Measurements from ENCODE around the gene MTUS2.

The MTUS2 gene

DNA sequence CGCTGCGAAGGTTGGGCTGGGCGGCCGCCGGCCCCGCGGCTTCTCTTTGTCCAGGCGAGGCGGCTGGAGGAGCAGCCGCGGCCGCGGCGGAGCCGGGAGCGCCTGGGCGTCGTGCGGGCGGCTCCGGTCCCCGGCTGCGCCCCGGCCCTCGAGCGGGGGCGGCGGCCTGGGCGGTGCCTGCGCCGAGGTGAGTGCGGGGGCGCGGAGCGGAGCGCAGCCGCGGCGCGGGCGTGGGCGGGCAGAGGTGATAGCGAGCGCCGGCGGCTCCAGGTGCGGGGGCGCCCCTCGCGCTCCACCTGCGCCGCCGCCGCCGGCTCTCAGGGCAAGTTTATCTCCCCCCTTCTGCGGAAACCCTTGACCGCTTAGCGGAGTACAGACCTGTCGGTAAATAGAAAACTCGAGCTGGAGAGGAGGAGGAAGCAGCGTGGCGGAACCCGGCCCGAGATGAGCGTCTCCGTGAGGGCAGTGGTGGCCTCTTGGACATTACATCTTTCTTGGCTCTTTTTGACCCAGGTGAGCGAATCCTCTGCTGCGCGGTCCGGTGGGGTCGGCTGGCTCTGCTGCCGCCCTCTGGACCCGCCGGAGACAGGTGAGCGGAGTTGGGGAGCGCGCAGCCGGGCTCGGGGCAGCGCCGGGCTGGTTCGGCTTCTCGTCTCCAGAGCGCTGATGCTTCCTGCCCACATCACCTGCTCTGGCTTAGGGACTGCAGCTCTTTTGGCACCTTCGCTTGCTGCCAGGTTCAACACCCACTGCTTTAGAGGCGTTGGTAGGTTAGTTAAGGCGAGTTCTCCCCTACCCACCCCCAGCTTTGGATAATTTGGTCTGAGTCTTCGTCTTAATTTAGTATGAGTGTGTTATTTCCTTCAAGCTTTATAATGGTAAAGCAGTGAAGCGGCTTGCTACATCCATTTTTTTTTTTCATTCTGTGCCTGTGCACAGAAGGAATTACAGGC lies at the start of gene MTUS2:
MTUS2 (plus strand) TSS at position 241 of the 953 bp plus-strand sequence.
- no peak for DNase-seq

DNA sequence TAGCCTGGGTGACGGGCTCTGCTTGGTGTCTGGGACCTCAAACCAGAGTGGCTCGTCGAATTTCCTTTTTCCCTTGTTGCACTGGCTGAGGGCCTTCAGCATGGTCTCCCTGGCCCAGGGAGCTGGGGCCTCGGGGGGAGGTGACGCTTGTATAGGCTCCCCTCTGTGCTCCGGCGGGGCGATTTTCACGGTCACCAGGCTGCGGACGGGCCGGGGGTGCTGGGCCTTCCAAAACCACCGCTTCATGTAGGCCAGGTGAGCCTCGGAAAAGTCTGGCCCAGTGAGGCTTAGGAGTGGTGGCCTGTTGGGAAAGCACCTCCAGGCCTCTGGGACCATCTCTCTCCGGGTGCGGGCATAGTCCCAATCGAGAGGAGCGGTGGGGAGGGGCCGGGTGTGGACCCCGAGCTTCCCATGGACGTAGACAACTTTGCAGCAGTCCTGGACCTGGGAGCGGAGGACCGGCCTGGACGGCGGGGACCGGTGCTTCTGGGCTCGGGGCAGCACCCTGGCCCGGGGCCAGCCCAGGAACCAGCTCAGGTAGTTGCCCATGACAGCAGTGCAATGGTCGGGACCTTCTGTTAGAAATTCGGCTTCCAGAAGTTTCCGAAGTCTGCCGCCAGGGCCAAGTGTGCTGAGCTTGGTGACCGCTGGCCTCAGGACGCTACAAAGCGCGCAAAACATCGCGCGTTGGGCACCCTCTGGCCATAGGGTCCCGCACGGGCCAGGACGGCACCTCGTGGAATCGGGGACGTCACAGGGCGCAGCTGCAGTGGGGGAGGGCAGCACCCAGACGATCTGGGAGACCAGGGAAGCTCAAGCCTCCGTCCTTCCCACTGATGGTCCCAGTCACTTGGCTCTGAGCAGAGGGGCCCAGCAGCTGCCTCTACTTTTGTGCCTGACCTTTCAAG lies 41.6 kb upstream of the MTUS2 start:
- DNase-seq: no peak

DNA sequence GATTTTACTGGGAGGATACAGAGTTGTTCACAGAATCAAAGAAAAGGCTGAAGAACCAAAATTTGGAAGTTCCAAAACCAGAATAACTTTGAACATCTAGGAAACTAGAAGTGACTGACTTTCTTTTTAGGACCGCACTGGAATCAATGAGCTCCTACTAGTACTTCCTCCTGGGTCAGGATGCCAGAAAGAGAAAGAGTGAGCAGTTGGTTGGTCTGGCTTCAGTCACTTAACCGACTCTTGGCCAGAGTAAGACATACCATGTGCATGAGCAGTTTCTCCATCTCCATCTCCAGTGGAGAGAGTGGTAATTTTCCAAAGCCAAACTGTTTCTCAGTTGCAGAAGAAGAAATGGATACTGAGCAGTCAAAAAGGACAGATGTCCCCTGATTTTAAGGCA lies 27.1 kb upstream of the MTUS2 start:
- peak; percentile 11 for DNase-seq

DNA sequence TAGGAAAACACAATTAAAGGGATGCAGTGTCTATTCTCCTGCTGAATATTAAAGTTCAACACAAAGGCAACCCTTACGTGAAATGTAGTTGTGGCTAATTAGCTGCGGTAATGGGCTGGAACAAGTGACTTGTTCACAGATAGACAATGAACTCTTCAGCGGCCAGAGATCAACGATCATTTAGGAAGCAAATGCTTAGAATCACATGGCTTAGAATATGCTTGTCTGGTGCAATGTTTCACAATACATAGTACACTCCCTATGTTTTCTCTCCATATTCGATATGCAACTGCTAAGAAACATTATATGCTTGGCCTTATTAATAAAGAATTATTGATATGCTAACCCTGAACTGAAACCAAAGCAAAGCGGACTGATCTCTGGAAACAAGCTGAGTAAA lies 25.7 kb upstream of the MTUS2 start:
- DNase-seq: no peak

DNA sequence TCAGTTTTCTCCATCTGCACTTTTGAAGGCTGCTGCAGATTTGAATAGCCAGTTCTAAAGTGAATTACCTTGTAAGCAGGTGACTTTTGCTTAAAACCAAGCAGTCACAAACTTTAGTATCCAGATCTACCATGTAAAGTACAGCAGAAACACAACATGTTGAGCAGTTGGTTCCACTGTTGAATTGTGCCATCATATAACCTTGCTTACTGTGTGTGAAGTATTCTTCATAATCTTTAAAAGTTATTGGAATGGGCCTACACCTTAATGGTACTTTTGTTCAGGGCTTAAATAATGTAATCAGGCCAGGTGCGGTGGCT lies 23.2 kb upstream of the MTUS2 start:
- no peak for DNase-seq

DNA sequence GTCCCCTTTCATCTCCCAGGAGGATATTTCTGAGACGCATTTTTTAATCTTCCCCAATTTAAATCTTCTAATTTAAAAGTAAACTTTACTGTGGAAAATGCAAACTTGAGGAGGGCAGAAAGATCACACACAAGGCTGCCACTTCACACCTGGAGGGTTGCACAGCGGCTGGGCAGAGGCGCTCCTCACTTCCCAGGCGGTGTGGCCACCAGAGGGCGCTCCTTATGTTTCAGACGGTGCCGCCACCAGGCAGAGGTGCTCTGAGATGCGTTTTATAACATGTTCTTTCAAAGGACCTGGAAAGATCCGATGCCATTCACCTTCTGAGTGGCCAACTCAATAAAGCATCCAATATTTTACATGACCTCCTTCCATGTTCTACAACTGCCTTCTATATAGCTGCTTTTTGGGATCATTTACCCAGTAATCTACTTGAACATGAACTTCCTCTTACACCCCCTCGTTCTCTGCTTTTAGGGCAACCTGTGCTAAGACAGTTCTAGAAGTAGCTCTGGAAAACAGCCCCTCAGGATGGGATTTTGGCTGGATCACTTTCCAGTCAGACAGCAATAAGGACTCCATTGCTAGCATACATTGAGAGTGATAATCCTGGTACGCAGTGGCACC lies 14.8 kb upstream of the MTUS2 start:
- DNase-seq: no peak

DNA sequence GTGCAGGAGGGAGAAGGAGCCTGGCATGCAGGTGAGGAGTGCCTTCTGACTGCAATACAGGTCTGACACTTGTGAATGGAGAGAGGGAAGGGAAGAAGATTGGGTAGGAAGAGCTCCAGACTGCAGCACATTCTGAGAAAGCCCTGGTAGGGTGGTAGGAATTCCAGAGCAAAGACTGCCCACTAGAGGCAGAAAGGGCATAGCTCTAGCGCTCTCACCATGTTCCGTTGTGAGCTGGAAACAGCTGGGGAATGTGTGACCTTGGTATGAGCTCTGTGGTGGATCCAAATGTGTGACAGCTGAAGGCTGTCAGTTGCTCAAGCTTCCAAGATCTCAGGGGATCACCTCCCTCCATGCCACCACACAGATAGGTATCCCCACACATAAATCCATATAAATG lies 2.9 kb upstream of the MTUS2 start:
- no peak for DNase-seq

DNA sequence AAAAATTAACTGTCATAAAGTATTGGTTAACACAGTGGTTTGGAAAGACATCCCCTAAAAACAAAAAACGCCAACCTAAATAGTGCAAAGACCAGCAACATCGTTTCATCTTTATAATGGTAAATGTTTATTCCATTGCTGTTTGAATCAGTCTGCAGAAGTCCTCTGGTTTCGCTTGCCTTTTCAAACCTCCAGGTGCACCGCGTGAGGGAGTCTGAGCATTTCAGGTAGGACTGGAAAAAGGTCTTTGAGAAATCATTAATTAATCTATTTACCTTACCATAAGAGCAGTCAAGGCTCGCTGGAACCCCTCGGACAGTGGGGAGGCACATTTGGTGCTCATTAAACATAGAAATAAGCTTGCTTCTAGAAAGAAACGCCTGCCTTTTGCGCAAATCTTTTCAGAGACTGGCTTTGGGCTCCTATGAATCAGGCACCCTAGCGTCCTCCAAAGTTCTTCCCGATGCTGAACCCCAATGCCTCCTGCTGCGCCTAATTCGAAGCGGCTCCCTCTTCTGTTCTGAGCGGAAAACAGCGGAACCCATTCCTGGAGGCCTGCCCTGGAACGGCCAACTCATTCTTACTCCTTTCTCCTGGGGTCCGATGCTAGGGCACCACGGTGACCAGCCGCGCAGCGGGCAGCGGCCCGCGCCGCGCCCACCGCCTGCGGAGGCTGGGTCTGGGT lies 951 bp upstream of the MTUS2 start:
- DNase-seq: no peak

DNA sequence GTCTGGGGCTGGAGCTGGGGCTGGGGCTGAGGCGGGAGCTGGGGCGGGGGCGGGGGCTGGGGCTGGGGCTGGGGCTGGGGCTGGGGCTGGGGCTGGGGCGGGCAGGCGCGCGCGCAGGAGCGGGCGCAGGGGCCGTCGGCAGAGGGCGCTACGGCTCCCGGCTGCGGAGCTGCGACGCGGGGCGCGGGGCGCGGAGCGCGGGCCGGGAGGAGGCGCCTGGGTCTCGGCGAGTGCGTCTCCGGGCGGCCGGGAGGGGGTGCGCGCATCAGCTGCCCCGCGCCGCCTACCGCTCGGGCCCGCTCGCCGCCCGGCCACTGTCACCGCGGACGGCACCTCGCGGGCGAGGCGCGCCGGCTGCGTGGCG lies 422 bp upstream of the MTUS2 start:
- DNase-seq: peak; percentile 38

DNA sequence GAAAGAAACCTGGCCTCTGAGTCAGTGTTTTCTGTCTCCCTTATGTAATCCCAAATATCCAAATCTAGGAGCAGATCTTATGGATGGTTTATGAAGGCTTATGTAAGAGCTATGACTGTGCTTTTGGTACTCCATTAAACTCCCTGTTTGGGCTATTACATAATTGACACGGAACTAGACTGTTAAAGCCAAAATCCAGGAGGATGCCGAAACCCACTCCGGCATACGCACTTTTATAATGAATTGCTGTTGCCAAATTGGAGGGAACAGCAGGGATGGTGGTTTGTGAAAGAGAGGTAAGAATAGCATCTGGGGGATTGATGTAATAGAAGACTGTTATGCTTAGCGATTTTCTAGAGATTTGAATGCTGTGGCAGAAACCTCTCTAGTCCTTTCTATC lies 2.0 kb downstream of the MTUS2 start:
- no peak for DNase-seq

DNA sequence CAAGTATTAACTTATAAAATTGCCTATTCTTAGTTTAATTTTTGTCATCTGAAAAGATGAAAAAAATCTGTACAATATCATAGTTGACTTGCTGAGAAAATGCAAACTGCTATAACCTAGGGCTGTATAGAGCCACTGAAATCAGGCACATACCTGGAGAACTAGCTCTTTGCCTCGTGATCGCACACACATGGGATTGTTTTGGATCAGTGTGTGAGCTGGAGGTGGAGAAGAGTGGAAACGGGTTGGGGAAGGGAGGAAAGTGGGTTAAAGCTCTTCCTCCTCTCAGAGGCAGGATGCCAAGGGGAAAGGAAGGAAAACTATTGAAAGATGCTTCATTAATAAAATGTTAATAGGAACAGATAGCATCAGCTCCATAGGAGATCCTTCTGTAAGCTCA lies 2.7 kb downstream of the MTUS2 start:
- no peak for DNase-seq

DNA sequence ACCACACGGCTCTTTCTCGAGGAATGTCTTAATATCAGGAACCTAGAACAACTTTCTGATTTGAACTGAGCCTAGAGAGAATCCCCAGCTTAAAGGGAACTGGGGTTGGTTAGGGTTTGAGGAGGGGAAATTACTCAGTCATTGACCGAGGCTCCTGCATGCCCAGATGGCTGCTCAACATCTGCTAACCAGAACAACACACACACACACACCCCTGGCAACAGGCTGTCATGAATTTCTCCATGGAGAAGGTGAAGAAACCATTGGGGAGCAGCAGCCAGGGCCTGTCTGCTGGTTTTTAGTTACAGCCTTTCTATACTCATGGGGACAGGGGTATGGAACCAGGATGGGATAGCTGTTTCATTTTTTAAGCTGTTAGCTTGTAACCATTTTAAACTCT lies 5.2 kb downstream of the MTUS2 start:
- no peak for DNase-seq

DNA sequence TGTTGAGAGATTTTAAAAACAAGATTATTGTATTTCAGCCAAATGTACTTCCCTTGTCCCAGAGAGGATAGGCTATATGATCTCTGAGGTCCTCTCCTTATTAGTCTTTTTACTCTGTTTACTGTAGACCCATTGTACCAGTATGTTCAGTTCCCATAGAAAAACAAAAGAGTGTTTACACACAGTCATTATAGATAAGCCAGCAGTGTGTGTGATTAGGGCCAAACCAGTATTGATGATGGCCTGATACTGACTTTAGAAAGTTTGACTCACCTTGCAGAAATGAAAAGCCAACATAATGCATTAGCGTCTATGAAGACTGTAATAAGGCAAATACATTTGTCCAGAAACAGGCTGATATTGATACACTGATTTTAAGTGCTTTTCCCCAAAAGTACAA lies 6.2 kb downstream of the MTUS2 start:
- DNase-seq: no peak

DNA sequence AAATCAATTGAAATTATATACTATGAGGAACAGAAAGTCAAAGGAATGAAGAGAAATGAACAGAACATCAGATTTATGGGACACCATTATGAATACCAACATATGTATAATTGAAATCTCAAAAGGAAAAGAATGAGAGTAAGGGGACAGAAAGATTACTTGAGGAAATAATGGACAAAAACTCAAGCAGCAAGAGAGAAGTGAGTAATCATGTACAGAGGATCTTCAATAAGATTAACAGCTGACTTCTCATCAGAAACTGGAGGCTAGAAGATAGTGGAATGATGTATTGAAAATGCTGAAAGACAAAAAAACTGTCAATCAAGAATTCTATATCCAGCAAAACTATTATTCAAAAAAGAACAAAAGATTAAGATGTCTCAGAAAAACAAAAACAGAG lies 10.4 kb downstream of the MTUS2 start:
- no peak for DNase-seq

DNA sequence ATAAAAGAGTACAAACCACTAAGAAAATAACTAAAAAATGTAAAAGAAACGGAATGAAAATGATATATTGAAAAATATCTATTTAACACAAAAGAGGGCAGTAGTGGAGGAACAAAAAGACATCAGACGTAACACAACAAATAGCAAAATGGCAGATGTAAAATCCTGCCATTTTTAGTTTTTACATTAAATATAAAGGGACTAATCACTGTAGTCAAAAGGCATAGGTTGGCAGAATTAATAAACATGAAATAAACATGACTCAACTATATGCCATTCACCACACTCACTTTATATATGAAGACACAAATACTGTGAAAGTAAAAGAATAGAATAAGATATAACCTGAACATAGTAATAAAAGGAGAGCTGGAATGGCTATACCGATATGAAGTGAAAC lies 11.0 kb downstream of the MTUS2 start:
- no peak for DNase-seq

DNA sequence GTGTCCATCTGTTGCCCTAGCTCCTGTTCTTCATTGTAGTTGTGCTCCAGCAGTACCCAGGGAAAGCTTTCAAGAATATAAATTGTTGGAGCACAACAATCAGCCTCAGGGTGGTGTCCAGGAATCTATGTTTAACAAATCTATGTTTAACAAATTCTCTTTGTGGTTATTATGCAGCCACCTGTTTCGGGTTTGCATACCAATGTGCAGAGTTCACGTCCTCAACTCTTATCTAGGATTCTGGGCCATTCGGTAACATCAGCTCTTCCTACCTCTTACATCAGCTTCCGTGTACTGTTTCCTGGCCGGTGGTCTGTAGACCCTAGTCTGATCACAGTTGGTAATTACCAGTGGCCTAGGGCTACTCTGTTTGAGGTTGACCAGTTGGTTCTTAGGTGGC lies 17.0 kb downstream of the MTUS2 start:
- no peak for DNase-seq

DNA sequence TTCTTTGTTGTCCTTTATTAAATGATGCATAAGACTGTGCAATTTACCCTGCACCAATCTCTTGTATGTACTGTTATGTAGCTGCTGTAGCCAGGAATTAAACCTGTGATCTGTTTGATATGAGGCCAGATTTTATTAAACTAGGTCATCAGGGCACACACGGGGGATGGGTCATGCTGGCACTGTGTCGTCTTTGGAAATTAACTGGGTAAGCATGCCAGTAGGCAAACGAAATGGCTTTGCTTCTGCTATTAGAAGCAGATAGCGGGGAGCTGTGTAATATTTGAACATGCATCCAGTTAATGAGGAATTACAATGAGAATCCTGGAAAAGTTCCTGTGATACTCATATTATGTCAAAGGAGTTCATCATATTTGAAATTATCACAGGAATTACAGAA lies 23.5 kb downstream of the MTUS2 start:
- DNase-seq: no peak

DNA sequence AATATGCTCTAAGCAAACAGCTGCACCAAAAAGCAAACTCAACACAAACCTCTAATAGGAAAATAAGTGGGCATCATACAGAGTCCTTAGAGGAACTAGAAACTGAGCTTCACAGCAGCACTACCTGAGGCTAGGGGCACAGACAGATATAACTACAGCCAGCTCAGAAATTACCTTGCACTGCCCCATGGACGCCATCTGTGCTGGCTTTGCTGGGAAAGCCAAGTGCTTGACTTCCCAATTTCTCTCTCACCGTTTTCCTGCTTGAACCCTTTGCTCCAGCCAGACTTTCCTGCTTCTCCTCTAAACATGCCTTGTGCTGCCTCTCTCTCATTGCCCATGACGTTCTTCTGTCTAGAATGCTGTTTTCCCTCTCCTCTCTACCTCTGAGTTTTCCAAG lies 29.3 kb downstream of the MTUS2 start:
- no peak for DNase-seq

DNA sequence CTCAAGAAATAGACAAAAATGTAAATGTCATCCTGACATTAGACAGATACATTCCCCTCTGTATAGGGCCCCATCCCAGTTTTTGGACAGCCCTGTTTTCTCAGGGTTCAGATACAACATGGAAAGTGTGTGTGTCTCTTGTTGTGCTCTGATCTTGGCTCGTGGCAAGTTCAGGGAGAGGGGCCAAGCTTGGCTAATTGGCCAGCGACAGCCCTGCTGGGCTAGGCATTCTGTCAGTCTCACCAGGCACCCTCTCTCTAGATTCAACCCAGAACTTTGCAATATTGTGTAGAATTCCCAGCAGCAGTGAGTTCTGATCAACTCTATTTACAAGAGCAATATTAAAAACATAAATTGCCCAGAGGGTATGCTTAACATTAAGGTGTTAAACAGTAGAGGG lies 30.1 kb downstream of the MTUS2 start:
- DNase-seq: no peak

DNA sequence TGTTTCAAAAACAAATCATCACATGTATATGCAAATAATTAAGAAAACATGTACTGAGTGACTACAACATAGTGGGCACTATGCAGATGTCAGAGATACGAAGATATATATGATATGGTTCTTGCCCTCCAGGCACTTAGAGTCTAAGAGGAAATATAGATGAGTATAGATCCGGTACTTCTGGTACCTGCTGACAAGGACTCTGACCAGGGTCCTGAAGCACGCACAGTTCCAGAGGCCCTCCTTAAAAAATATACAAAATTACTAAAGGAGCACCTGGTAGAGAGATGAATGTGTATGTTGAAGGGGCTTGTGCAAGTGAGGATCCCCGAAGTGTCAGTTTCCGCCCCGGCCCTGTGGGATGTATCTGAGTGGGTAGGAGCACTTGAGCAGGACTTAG lies 31.3 kb downstream of the MTUS2 start:
- DNase-seq: no peak

DNA sequence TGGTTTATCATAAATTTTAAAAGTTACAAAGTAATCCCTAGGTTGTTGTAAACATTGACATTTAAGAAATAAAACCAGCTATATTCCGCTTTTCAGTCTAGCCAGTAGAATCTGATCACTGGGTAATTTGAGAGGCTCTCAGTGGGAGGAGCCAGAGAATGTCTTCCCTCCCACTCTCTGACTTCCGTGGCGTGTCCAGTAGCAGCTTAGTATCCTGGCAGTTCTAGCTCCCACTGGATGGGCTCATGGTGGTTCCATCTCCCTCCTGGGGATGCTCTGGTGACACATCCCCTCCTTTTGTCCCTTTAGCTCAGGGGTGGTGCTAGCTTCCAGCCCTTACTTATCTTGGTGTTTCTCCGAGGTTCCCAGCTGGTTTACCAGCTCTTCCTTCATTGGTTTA lies 34.5 kb downstream of the MTUS2 start:
- no peak for DNase-seq

DNA sequence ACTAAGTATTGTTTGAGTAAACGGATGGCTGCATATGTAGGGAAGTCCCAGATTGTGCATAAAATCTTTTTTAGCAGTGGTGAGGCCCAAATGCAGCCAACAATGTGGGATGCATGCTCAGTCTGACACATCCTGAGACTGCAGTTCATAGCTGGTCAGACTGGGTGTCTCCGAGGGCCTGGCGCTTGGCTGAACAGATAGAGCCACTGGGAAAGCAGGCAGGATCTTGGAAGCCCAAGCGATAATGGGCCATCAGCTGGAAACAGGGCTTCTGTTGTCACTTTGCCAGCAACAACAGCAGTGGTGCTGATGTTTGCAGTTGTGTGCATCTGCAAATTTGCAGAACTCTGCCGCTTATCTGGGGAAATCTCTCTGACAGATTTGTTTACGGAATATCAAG lies 36.1 kb downstream of the MTUS2 start:
- DNase-seq: no peak

DNA sequence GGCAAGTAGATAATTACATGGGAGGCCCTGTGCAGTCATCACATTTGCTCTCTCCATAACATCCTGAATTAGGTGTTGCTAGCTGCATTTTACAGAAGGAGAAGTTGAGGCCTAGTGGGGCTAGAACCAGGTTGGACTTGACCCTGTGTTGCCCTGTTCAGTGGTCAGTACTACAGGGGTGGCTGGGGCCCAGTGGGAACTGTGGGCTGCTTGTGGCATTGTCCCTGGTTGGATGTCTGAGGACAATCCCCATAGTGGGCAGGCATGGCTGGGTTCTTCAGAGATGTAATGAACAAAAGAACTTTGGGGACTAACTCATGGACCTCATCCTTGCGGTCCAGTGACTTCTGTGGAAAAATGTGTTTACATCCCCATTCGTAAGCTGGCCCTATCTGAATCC lies 38.9 kb downstream of the MTUS2 start:
- DNase-seq: no peak

Measured in inflammatory macrophage treated with lipopolysaccharide for 4 hours (primary cell).